Thyroid gland (tissue), 4 donors: ENCODE data around the gene MKKS. TPM values are rescaled to one million over a fixed set of nuclear protein-coding genes. Genes with fewer than 3 reads are reported as not detected.
A peak's percentile ranks its signal among the peaks of the same experiment; 100 is the strongest.
"Not testable (repeated sequence)": the region's sequence is repeated elsewhere in the genome, so short reads cannot be mapped to it uniquely, and the experiment has no call there.

Source experiments
- DNase-seq, 2 donors: peaks; one replicate each; pipeline ENCODE4 v3.0.0-alpha.2; 2019
- H3K27ac ChIP-seq, 3 donors: fragments of 200-600 bp; sonication (generic); 1 replicate in 2 of 3; 2 replicates in 1 of 3; pipeline ENCODE4 v1.5.1; 2016 to 2019; ENCODE audit warnings: mild to moderate bottlenecking in 1 of 3, moderate library complexity in 1 of 3
- H3K27me3 ChIP-seq: fragments of 200-600 bp; sonication (generic); one replicate; pipeline ENCODE4 v1.5.1; 2019
- H3K36me3 ChIP-seq, 2 donors: fragments of 200-600 bp; sonication (generic); one replicate each; pipeline ENCODE4 v1.5.1; 2016 to 2019
- H3K4me1 ChIP-seq, 2 donors: fragments of 200-600 bp; sonication (generic); one replicate each; pipeline ENCODE4 v1.5.1; 2017 to 2019
- H3K4me3 ChIP-seq, 3 donors: fragments of 200-600 bp; sonication (generic); replicated peaks in 1 of 3; 1 replicate in 2 of 3; 2 replicates in 1 of 3; pipeline ENCODE4 v1.5.1; 2016; ENCODE audit warnings: mild to moderate bottlenecking in 1 of 3
- H3K9me3 ChIP-seq: fragments of 200-600 bp; sonication (generic); one replicate; pipeline ENCODE4 v1.5.1; 2017
- POLR2A ChIP-seq, 2 donors: fragments of 450-650 bp; IDR thresholded peaks; one replicate each; pipeline ENCODE4 v1.6.1; 2017; ENCODE audit warnings: antibody characterized with exemption in 2 of 2, mild to moderate bottlenecking in 2 of 2, moderate library complexity in 1 of 2
- WGBS, 2 donors: methylation state at CpG; one replicate each; pipeline ENCODE4 v1.1.5; 2017; 5-methylcytosine and 5-hydroxymethylcytosine counted together
- intact Hi-C: fragments of 100-400 bp; cut with DNase I; formaldehyde crosslinking; loops from one replicate; pipeline ENCODE4 v1.15.1; 2023
- total RNA-seq, 4 donors: library from RNA; depleted of rRNA; stranded (reverse); fragments of >200 nt; gene quantifications; one replicate each; pipeline ENCODE4 v1.2.3, GENCODE V29; 2016
- TF ChIP-seq, protein P1 (sequence below), 6 experiments: fragments of 200-600 bp in 3 of 6; fragments of 450-650 bp in 3 of 6; sonication (generic) in 3 of 6; IDR thresholded peaks; one replicate each; pipeline ENCODE4 v1.5.1; 2016 to 2019; ENCODE audit warnings: antibody characterized with exemption in 6 of 6, mild to moderate bottlenecking in 2 of 6, inconsistent platforms in 1 of 6, moderate library complexity in 1 of 6

MKKS gene
- total RNA-seq, 4 donors from 2014 or later, result 19.3 to 27.8 (median 24.1) TPM

DNA sequence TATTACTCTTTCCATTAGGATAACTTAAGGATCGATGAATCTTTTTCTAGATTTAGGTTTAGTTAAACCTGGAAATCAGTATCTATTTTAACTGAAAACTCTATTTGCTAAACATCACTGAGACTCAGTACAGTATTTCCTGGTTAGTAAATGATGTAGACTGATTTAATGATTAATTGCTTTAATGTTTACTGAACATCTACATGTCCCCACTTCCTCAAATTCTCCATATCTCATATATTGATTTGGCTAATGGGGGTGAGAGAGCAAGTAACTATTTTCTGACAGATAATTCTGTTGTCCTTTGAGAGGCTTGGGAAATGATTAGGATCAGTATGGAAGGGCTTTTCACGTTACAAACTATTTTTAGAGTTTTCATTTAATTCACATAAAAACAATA lies 10.3 kb downstream of the MKKS start:
- no peak for DNase-seq
- Histone ChIP-seq H3K9me3 (no peaks in the 10 kb centered on the region), H3K36me3 (no peaks in the 10 kb centered on the region), H3K27me3 (no peaks in the 10 kb centered on the region), H3K4me1 (peaks cover 0 to 15% of the 10 kb centered on the region in 2 donors), H3K27ac (no peak overlapping the region), H3K4me3 (no peak overlapping the region)
- no peak for TF ChIP-seq POLR2A (IDR thresholded peaks at IDR 0.05)
- TF ChIP-seq, protein P1, sequence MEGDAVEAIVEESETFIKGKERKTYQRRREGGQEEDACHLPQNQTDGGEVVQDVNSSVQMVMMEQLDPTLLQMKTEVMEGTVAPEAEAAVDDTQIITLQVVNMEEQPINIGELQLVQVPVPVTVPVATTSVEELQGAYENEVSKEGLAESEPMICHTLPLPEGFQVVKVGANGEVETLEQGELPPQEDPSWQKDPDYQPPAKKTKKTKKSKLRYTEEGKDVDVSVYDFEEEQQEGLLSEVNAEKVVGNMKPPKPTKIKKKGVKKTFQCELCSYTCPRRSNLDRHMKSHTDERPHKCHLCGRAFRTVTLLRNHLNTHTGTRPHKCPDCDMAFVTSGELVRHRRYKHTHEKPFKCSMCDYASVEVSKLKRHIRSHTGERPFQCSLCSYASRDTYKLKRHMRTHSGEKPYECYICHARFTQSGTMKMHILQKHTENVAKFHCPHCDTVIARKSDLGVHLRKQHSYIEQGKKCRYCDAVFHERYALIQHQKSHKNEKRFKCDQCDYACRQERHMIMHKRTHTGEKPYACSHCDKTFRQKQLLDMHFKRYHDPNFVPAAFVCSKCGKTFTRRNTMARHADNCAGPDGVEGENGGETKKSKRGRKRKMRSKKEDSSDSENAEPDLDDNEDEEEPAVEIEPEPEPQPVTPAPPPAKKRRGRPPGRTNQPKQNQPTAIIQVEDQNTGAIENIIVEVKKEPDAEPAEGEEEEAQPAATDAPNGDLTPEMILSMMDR (IDR thresholded peaks at IDR 0.05), result no peak
- WGBS, 2 donors, result 91 to 92% methylated on average over 2 of the region's 2 CpGs
- intact Hi-C loops, result no loop called here

DNA sequence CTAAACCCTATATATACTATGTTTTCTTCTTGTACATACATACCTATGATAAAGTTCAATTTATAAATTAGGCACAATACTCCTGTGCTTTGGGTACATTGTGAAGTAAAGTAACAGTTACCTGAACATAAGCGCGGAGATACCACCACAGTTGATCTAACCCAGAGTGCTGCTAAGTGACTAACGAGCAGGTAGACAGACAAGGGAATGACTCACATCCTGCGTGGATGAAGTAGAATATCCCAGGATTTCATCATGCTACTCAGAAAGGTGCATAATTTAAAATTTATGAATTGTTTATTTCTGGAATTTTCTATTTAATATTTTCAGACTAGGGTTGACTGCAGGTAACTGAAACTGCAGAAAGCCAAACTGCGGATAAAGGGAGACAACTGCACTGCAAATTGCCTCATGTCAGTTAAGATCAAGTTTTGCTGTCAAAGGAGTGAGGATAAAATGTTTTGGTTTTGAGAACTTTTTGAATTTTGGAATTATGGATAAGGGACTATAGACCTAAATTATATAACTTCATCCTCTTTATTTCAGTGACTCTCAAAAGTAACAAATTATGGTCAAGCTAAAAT lies 14.4 kb downstream of the MKKS start:
- Histone ChIP-seq H3K27ac (peak overlapping the region in 1 of 3 donors; percentile 0), H3K4me1 (peaks cover 4 to 36% of the 10 kb centered on the region in 2 donors), H3K4me3 (no peak overlapping the region), H3K36me3 (no peaks in the 10 kb centered on the region), H3K27me3 (no peaks in the 10 kb centered on the region), H3K9me3 (no peaks in the 10 kb centered on the region)
- no peak for TF ChIP-seq POLR2A (IDR thresholded peaks at IDR 0.05)
- TF ChIP-seq, protein P1 (IDR thresholded peaks at IDR 0.05), result no peak
- intact Hi-C loops, result no loop called here
- no peak for DNase-seq
- WGBS, 2 donors, result 90 to 96% methylated on average over 5 of the region's 5 CpGs

DNA sequence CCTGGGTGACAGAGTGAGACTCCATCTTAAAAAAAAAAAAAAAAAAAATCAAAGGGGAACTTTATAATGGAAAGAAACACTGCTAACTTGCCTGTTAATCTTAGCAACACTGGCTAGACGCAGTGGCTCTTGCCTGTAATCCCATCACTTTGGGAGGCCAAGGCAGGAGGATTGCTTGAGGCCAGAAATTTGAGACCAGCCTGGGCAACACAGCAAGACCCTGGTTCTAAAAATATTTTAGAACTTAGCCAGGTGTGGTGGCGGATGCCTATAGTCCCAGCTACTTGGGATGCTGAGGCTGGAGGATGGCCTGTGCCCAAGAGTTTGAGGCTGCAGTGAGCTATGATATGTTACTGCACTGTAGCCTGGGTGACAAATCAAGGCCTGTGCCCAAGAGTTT lies 16.8 kb downstream of the MKKS start:
- H3K36me3 ChIP-seq, H3K9me3 ChIP-seq, H3K4me3 ChIP-seq, intact Hi-C loops, DNase-seq, H3K27ac ChIP-seq, H3K27me3 ChIP-seq: not testable (repeated sequence)
- 96 to 97% methylated on average over 2 of the region's 2 CpGs for WGBS, 2 donors
- H3K4me1 ChIP-seq, result peaks cover 4 to 36% of the 10 kb centered on the region in 2 donors

DNA sequence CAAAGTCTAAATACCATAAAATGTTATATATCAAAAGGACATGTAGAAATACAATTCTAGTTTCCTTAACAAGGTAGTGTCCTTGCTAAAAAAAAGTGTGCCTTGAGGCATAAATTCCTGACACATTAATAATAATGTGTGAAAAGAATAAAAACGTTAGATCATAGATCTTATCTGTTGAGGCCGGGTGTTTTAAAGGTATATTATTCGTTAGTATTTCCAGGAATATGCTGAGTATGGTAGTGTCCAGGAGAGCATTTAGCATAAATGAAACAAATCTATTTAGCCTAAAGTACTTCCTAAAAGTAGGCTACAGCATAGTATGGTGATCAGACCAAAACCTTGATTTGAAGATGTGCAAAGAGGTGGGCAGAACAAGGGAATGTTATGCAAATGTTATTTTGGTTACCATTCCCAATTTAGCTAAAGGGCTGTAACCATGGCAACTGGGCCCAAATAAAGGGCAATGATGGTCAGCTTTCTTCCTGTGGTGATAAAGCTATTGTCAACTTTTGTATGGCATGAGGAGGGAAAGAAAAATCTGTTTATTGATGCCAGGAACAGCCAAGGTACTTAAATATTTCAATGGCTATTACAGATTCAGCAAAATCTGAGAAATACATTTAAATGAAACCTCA lies 18.9 kb downstream of the MKKS start:
- Histone ChIP-seq H3K27ac (no peak overlapping the region), H3K27me3 (no peaks in the 10 kb centered on the region), H3K4me3 (no peak overlapping the region), H3K4me1 (peaks cover 4 to 35% of the 10 kb centered on the region in 2 donors), H3K9me3 (no peaks in the 10 kb centered on the region), H3K36me3 (peaks cover 0 to 3% of the 10 kb centered on the region in 2 donors)
- 73 to 76% methylated on average over 3 of the region's 3 CpGs for WGBS, 2 donors
- DNase-seq, result no peak
- TF ChIP-seq, protein P1 (IDR thresholded peaks at IDR 0.05), result no peak
- no peak for TF ChIP-seq POLR2A (IDR thresholded peaks at IDR 0.05)
- intact Hi-C loops, result no loop called here

DNA sequence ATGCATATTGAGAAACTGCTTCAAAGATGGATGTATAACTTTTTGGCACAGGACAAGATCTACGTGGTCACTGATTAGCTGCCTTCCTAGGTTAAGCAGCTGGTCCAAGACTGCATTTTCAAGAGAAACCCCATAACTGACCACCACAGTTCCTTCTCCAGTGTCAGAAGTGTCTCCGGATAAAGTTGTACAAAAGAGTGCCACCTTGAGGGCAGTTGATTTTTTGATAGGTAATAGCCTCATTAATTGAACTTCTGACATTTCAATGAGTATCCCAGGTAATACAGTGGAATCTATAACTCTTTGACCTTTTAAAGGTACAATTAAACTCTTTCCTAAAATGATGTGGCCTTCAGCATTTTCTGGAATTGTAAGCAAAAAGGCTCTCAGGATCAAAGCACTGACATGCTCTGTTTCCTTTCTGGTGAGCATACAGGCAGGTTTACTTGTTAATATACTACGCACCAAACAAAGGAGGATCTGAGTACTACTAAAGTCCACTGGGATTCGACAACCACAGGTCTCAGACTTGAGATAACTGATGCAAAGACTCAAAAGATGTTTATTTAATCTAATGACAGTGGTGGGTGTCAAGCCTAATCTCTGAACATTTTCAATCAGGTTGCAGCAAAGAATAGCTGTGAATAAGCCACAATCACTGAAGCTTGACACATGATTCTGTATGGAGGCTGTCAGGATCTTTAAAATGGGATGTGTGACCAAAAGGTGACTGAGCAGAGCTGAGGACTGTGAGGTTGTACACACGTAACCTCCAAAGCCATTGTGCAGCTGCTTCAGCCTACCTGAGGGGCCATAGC lies 21.2 kb downstream of the MKKS start:
- TF ChIP-seq, protein P1 (IDR thresholded peaks at IDR 0.05), result no peak
- TF ChIP-seq POLR2A (IDR thresholded peaks at IDR 0.05), result no peak
- H3K27ac ChIP-seq, result no peak overlapping the region
- intact Hi-C loops, result no loop called here
- peaks cover 0 to 3% of the 10 kb centered on the region in 2 donors for H3K36me3 ChIP-seq
- H3K27me3 ChIP-seq, result no peaks in the 10 kb centered on the region
- no peaks in the 10 kb centered on the region for H3K9me3 ChIP-seq
- H3K4me1 ChIP-seq, result peaks cover 4 to 17% of the 10 kb centered on the region in 2 donors
- 86% methylated on average over 5 of the region's 5 CpGs for WGBS, 2 donors
- DNase-seq, result no peak
- H3K4me3 ChIP-seq, result no peak overlapping the region
